Hepatocyte (in vitro differentiated cells): ENCODE measurements around the gene GNPDA1.
"Not testable (repeated sequence)": the region's sequence is repeated elsewhere in the genome, so short reads cannot be mapped to it uniquely, and the experiment has no call there.

Experiments
- CTCF ChIP-seq: fragments of 200-600 bp; sonication (generic); IDR thresholded peaks from 2 replicates; pipeline ENCODE4 v1.5.1; 2016; ENCODE audit warnings: antibody characterized with exemption, mild to moderate bottlenecking; ENCODE audit not compliant: poor library complexity
- EZH2 ChIP-seq: fragments of 200-600 bp; sonication (generic); IDR thresholded peaks from 2 replicates; pipeline ENCODE4 v1.6.1; 2016; ENCODE audit warnings: antibody characterized with exemption, mild to moderate bottlenecking, borderline replicate concordance
- EZH2phosphoT487 ChIP-seq: fragments of 200-600 bp; sonication (generic); IDR thresholded peaks from one replicate; pipeline ENCODE4 v1.6.1; 2018; ENCODE audit warnings: antibody characterized with exemption, mild to moderate bottlenecking, low read depth, moderate library complexity; ENCODE audit not compliant: unreplicated experiment, severe bottlenecking

- TF ChIP-seq CTCF, EZH2, EZH2phosphoT487: not testable (repeated sequence)
Observed at GRCh38 chr5:142040881-142041280, 28.1 kb upstream of the GNPDA1 start.
